Urinary bladder (tissue), 4 donors: Measurements from ENCODE around the gene RUFY3. TPM values are rescaled to one million over a fixed set of nuclear protein-coding genes. Genes with fewer than 3 reads are reported as not detected.

ENCODE experiments used
- DNase-seq: peaks from one replicate; pipeline ENCODE4 v3.0.0-alpha.2; 2015; ENCODE audit errors: extremely low spot score
- H3K27ac ChIP-seq: one replicate; pipeline ENCODE4 v1.5.1; 2013; ENCODE audit warnings: low read depth, mild to moderate bottlenecking, moderate library complexity
- H3K36me3 ChIP-seq: one replicate; pipeline ENCODE4 v1.6.1; 2013; ENCODE audit warnings: mild to moderate bottlenecking, moderate library complexity; ENCODE audit not compliant: insufficient read depth
- H3K4me1 ChIP-seq: one replicate; pipeline ENCODE4 v1.6.1; 2013; ENCODE audit warnings: mild to moderate bottlenecking, moderate library complexity; ENCODE audit not compliant: insufficient read depth
- H3K4me3 ChIP-seq: one replicate; pipeline ENCODE4 v1.5.1; 2013; ENCODE audit warnings: low read depth, low read length
- WGBS: extraction: QIAGEN DNeasy Blood & Tissue Kit; methylation state at CpG from one replicate; pipeline ENCODE4 v1.1.7; 2013; 5-methylcytosine and 5-hydroxymethylcytosine counted together
- polyA plus RNA-seq: library from polyadenylated mRNA; stranded (reverse); fragments of 200-250 nt; gene quantifications from one replicate; pipeline ENCODE4 v1.2.3, GENCODE V29; 2013
- total RNA-seq: library from RNA; depleted of rRNA; stranded (reverse); fragments of >200 nt; gene quantifications from one replicate; pipeline ENCODE4 v1.2.3, GENCODE V29; 2014
- donor health status: healthy with polysubstance abuse.
- donor health status: healthy.

The RUFY3 gene
- total and polyA plus RNA-seq, 2 donors: 23.6 to 137 TPM

DNA sequence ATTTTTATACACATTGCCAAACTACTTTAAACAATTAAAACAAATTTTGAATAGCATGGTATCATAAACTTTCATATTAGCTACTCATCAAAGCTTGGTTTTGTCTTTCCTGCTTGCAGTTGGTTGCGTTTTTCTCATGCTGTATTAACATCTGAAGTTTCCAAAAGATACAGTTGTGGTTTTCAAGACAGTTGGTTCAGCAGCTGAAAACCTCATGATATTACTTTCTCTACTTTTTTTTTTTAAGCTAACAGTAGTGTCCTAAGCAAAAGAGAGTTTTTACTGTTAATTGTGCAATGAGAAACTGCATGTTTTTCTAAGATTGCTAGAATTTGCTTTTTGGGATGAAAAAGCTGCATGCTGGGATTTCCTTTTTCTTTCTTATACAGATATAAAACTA is 15.2 kb downstream of the RUFY3 start:
- H3K4me3 ChIP-seq: no peak overlapping the region
- WGBS: 83% methylated on average over 1 of the region's 1 CpG
- no peaks in the 10 kb centered on the region for H3K36me3 ChIP-seq
- H3K4me1 ChIP-seq: no peaks in the 10 kb centered on the region
- H3K27ac ChIP-seq: no peak overlapping the region
- DNase-seq: no peak

DNA sequence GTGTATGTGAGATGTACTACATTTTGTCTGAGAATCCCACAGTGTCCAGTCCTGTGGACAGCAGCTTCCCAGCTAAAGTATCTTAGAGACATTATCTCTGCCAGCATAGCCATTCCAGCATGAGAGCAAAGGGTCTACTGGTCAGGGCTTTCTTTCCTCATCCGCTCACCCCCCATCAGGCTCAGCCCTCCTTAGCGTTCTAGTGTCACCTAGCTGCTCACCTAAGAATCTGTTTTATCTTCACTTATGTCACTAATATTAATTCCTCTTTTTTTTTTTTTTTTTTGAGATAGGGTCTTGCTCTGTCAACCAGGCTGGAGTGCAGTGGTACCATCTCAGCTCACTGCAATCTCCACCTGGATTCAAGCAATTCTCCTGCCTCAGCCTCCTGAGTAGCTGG is 15.6 kb downstream of the RUFY3 start:
- Histone ChIP-seq H3K36me3 (no peaks in the 10 kb centered on the region), H3K4me1 (no peaks in the 10 kb centered on the region), H3K4me3 (no peak overlapping the region), H3K27ac (no peak overlapping the region)
- DNase-seq: no peak
- 83% methylated on average over 2 of the region's 2 CpGs for WGBS

DNA sequence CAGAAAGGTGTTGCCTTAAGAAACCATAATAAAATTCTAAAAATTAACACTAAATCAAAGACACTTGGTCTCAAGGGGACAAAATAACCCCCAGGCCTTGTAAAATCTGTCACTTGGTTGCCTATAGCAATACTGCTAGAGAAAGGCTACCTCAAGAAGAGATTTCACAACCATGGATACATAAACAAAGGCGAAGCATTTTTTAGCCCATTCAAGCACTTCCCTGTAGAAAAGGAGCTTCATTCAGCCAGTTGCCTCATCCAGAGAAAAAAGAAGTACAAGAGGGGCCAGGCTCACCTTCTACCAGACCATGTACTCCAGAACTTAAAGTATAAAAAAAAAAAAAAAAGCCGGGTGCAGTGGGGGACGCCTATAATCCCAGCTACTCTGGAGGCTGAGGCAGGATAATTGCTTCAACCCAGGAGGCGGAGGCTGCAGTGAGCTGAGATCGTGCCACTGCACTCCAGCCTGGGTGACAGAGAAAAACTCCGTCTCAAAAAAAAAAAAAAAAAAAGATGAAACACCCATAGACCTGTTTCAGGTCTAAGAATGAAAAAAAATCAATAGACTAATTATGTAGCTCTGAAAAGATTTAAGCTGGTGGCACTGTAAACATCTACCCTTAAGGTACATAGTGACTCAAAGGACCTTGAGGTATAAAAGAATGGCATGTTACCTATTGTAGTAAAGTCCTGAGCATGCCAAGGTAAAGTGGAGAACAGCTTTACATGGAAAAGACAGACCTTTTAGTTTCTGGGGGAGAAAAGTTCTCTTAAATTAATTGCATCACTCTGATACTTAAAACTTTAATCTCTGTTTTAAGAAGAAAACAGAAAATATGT is 18.0 kb downstream of the RUFY3 start:
- Histone ChIP-seq H3K4me1 (no peaks in the 10 kb centered on the region), H3K36me3 (no peaks in the 10 kb centered on the region), H3K27ac (no peak overlapping the region), H3K4me3 (no peak overlapping the region)
- WGBS: 76% methylated on average over 6 of the region's 6 CpGs
- no peak for DNase-seq

DNA sequence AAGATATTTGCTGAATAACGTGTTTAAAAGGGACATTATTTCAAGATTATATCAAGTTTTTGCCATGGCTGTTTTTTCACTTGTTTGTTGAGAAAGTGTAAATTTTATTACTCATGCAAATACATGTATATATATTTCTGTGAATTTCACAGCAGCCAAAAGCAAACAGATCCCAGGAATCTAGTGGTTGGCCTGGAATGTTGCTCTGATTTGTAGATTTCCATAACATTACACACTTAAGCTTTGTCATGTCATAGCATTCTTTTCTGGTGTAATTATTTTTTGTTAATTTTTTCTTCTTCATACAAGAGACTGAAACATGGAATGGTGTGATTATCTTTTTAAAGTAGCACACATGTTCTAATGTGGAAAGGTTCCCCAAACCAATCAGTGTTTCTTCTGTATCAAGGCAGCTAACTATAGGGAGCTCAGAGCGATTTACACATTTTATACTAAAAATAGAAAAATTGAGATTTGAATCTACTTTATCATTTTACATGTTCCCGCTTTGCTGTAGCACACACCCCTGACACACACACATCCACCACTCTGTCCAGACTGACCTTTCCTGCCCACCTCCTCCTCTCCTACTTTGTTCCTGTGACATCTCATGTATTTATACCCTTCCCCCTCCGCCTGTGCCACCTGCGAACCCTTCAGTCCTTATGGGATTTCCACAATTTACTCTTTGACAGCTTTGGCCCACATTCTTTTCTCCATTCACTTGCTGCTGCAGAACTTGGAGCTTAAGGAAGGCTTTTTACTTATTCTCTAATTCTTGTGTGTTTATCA is 20.3 kb downstream of the RUFY3 start:
- no peak for DNase-seq
- Histone ChIP-seq H3K36me3 (no peaks in the 10 kb centered on the region), H3K4me1 (no peaks in the 10 kb centered on the region), H3K27ac (no peak overlapping the region), H3K4me3 (no peak overlapping the region)
- WGBS: 74% methylated on average over 5 of the region's 5 CpGs

GRCh38 chr4:70743731-70744130 is 22.0 kb downstream of the RUFY3 start:
- no peaks in the 10 kb centered on the region for H3K36me3 ChIP-seq
- H3K4me3 ChIP-seq: no peak overlapping the region
- DNase-seq: no peak
- no peak overlapping the region for H3K27ac ChIP-seq
- no peaks in the 10 kb centered on the region for H3K4me1 ChIP-seq
- WGBS: 93% methylated on average over 1 of the region's 1 CpG

DNA sequence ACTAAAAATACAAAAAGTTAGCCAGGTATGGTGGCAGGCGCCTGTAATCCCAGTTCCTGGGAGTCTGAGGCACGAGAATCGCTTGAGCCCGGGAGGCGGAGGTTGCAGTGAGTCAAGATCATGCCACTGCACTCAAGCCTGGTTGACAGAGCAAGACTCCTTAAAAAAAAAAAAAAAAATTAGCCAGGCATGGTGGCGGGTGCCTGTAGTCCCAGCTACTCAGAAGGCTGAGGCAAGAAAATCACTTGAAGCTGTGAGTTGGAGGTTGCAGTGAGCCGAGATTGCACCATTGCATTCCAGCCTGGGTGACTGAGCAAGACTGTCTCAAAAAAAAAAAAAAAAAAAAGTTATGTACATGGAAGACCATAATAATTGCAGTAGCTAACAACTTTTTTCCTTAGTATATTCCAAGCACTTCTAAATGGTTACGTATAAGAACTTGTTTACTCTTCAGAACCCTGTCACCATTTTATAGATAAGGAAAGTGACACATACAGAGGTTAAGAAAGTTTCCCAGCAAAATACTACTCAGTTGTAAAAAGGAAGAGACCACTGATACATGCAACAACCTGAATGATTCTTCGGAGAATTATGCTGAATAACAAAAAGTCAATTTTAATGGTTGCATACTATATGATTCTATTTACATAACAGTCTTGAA is 24.5 kb downstream of the RUFY3 start:
- DNase-seq: no peak
- WGBS: 96% methylated on average over 9 of the region's 9 CpGs
- Histone ChIP-seq H3K4me3 (no peak overlapping the region), H3K36me3 (no peaks in the 10 kb centered on the region), H3K4me1 (no peaks in the 10 kb centered on the region), H3K27ac (no peak overlapping the region)

DNA sequence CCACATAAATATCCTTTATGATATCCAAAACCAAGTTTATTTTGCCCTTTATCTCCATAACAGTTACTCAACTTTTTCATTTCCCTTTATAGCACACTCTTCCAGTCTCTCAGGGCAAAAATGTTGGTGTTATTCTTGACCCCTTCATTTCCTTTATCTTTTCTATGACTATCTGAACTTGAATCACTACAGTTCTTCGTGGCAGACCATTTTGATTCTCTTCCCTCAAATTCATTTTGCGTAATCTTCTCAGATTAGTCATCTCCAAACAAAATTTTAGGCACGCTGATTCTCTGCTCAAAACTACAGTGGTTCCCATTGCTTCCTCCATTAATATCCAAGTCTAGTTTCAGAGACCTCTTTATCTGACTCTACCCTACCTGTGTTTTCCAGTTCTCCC is 26.1 kb downstream of the RUFY3 start:
- Histone ChIP-seq H3K4me1 (no peaks in the 10 kb centered on the region), H3K36me3 (no peaks in the 10 kb centered on the region), H3K4me3 (no peak overlapping the region), H3K27ac (no peak overlapping the region)
- 92% methylated on average over 3 of the region's 3 CpGs for WGBS
- no peak for DNase-seq

- 76% methylated on average over 1 of the region's 1 CpG for WGBS
- H3K27ac ChIP-seq: no peak overlapping the region
- no peak for DNase-seq
- H3K4me3 ChIP-seq: no peak overlapping the region
- no peaks in the 10 kb centered on the region for H3K4me1 ChIP-seq
- H3K36me3 ChIP-seq: no peaks in the 10 kb centered on the region
These were observed 27.5 kb downstream of the RUFY3 start for GRCh38 chr4:70749313-70749712.

DNA sequence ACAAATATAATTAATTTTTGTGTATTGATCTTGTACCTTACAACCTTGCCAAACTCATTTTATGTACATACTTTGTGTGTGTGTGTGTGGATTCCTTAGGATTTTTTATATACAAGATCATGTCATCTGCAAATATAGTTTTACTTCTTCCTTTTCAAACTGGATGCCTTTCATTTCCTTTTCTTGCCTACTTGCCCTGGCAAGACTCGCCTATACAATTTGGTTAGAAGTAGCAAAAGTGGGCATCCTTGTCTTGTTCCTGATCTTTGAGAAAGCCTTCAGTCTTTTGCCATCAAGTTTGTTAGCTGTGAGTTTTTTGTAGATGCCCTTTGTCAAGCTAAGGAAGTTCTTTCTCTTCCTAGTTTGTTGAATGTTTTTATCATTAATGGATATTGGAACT is 30.5 kb downstream of the RUFY3 start:
- H3K4me1 ChIP-seq: no peaks in the 10 kb centered on the region
- no peak for DNase-seq
- H3K27ac ChIP-seq: no peak overlapping the region
- no peaks in the 10 kb centered on the region for H3K36me3 ChIP-seq
- H3K4me3 ChIP-seq: no peak overlapping the region
- WGBS: 92% methylated on average over 1 of the region's 1 CpG

GRCh38 chr4:70753630-70754029 is 31.9 kb downstream of the RUFY3 start:
- no peaks in the 10 kb centered on the region for H3K4me1 ChIP-seq
- DNase-seq: no peak
- H3K36me3 ChIP-seq: no peaks in the 10 kb centered on the region
- no peak overlapping the region for H3K4me3 ChIP-seq
- H3K27ac ChIP-seq: no peak overlapping the region

- 87% methylated on average over 1 of the region's 1 CpG for WGBS
- Histone ChIP-seq H3K27ac (no peak overlapping the region), H3K36me3 (no peaks in the 10 kb centered on the region), H3K4me3 (no peak overlapping the region), H3K4me1 (no peaks in the 10 kb centered on the region)
- DNase-seq: no peak
These were observed 32.7 kb downstream of the RUFY3 start for GRCh38 chr4:70754470-70754869.

- no peaks in the 10 kb centered on the region for H3K36me3 ChIP-seq
- WGBS: 95% methylated on average over 10 of the region's 10 CpGs
- no peak for DNase-seq
- H3K4me3 ChIP-seq: no peak overlapping the region
- H3K27ac ChIP-seq: no peak overlapping the region
- no peaks in the 10 kb centered on the region for H3K4me1 ChIP-seq
These were observed 33.4 kb downstream of the RUFY3 start for GRCh38 chr4:70754990-70755688.

GRCh38 chr4:70759126-70759525 is 37.4 kb downstream of the RUFY3 start:
- H3K27ac ChIP-seq: no peak overlapping the region
- no peak for DNase-seq
- H3K4me3 ChIP-seq: no peak overlapping the region
- peaks cover 2% of the 10 kb centered on the region for H3K36me3 ChIP-seq
- H3K4me1 ChIP-seq: peaks cover 2% of the 10 kb centered on the region
- 65% methylated on average over 1 of the region's 1 CpG for WGBS
